Measurements from ENCODE around the gene KCNQ1.

- TF ChIP-seq EZH2 (IDR thresholded peaks at IDR 0.05; ENCODE audit: borderline replicate concordance, insufficient read depth, low read depth, low read length, poor library complexity, severe bottlenecking) (no peak), CTCF (IDR thresholded peaks at IDR 0.05) (no peak)
These were observed 350.1 kb downstream of the KCNQ1 start for GRCh38 chr11:2794968-2795322.

Measured in B cell (primary cell).